RKO (cell line): ENCODE data around the gene BEX3.
"Not testable (repeated sequence)": the region's sequence is repeated elsewhere in the genome, so short reads cannot be mapped to it uniquely, and the experiment has no call there.

Source experiments
- DNase-seq: peaks from one replicate; pipeline ENCODE4 v3.0.0-alpha.2; 2016; ENCODE audit warnings: low spot score

BEX3 gene

DNA sequence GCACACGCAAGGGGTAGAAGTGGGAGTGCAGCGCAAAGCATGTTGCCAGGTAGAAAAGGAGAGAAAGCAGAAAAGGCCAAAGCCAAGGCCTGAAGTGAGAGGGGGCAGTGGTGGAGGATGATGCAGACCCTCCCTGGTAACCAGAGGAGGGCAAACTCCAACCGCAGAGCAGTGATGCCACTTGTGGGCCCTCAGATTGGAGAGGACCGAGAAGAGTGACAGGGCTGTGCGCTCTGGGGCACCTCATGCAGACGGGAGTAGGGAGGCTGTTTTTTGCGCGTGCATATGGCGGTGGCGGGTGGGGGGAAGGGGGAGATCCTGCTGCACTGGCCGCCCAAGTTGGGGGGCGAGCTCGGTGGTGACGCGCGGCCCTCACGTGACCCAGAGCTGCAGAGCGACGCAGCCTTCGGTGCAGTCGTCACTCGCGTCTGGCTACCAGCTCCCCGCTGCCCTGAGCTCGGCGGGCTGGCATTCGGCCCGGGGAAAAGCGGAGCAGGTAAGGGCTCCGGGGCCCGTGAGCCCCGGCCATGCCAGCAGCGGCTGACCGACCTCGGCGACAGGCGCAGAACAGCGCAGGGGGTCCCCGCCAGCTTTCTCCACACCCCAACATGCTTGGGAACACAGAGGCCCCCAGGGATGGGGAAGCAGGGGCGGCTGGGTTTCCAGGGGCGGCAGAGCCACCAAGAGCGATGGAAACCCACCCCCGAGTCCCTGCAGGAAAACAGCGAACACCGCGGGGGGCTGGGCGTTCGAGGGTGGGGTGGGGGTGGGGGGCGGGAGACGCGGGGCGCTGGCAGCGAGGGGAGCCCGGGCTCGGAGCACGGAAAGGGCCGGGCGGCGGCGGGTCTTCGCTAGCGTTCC, at the start of gene BEX3:
Gene BEX3, plus strand, starts transcription at position 421 of the 861 bp plus-strand sequence. CDS start 984 bp downstream, outside the sequence.
- peak; percentile 65 for DNase-seq

- DNase-seq = no peak
These were observed 46.3 kb upstream of the BEX3 start, which contains the start of gene TCEAL7 for GRCh38 chrX:103329991-103330390. TSS of gene TCEAL7 (plus strand) at chrX:103330239. CDS start at chrX:103331404, 1,165 bp downstream.

DNA sequence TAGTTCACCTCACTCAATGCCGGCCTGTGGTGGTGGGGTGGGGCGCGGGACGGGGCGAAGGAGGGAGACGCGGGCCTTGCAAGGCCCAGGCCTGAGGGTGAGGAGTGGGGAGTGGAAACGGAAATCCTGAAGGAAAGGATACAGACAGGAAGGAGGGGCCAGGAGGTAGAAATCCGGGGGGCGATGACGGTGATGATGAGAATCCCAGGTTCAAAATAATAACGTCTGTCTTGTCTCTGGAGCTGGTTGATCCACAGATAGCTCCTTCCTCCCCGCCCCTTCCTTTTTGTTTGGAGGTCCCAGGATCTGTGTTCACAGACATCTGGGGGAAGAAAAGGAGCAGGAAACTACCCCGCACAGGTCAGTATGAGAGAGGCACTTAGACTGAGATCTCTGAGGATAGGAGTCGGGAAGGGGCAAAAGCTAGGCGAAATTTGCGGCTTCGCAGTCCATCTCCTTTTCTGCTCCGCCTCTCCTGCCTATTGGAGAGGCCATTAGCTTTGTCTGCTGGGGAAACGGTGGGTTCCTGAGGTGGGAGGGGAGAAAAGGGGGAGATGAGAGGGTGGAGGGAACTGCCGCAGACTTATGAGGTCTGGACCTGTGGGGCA, 45.6 kb upstream of the BEX3 start:
- no peak for DNase-seq

DNA sequence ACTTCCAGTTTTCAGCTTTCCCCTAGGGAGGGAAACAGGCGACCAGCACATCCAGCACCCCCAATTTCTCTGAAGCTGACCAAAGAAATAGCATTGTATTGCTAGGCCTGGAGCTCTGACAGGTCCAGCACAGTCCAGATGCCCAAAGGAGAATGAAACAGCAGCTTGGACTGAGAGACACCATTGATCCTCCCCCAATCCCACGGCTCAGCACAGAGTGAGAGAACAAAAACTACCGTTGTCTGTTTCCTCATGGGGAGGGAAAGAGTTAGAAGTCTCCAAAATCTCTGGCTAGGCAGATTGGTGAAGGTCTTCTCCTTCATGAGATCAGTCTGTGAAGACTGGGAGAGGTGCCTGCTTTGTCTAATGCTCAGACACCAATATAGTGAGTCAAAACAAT, 37.7 kb upstream of the BEX3 start:
- DNase-seq = no peak

DNA sequence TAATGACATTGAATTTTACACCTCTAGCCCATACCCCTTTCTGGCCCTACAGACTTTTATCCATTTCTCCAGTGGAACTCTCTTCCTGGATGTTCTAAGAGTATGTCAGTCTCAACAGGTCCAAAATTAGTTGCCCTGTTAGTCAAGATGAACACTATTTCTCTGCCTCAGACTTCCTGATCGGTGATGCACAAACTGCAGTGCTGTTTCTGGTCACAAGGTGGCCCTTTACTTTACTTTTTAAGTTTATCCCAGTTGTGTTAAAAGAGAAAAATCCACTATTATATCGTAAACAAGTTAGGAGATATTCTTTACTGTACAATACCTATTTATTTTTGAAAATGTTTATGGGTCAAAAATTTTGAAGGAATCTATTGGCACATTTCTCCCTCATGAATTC, 33.2 kb upstream of the BEX3 start:
- peak; percentile 74 for DNase-seq

DNA sequence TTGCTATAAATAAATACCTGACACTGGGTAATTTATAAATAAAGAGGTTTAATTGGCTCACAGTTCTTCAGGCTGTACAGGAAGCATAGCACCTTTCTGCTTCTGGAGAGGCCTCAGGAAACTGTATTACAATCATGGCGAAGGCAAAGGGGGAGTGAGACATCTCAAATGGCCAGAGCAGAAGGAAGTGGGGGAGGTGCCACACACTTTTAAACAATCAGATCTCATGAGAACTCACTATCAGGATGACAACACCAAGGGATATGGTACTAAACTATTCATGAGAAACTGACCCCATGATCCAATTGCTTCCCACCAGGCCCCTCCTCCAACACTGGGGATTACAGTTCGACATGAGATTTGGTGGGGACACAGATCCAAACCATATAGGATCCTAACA, 31.7 kb upstream of the BEX3 start:
- DNase-seq = no peak

DNA sequence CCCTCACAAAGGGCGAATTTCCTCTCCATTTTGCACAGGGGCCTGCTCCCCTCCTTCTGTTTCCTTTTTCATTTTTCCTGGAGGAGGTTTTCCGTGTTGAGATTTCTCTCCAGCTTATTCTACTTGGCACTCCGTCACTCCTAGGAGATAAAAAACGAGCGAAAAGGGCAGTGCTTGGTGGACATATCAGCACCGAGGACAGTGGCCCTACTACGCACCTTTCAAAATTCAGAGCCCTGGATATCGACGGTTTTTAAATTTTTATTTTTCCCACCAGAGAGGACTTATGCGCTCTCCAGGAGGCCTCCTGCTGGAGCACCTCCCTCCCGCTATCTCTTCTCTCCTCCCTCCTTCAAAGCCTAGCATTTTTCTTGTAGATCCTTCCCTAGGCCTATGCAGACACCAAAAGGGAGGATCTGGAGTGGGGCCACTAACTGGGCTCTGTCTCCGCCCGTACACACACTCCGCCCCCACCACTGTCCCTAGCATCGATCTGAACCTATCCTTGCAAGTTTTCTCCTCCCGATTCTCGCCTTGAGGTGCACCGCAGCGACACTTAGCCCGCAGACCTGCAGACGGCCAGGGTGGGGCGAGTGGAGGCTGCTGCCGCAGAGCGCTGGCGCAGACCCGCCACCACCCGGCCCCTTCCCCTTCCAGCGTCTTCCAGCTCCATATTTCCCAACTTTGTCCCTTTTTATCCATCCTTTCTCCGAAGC, 28.5 kb upstream of the BEX3 start:
- DNase-seq = no peak

DNA sequence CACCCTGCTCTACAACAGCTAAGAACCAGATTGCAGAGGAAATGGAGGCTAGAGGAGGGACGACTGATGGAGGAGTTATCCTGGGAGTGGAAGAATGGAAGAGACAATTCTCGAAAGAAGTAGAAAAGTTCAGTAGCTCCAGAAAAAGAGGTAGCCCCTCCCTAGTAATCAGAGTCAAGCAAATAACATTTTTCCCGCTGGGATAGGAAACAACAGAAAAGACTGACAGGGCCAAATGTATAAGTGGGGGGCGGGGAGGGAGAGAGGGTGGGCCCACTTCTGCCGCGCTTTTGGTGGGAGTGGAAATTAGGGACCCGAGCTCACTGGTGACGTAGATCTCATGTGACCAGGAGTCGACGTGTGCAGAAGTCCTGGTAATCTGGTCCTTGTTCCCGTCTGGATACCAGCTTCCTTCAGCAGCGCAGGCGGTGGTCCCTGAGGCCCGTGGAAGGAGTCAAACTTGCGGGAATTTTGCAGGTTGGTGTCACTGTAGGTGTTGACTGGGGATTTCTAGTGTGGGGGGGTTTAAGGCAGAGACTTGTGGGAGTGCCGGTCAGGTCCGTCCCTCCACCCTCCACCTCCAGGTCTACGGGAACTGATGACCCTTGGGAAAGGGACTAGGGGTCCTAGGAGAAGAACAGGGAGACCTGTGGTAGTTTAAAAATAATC, 20.1 kb upstream of the BEX3 start, which contains the start of gene TCEAL9:
Gene TCEAL9, plus strand, starts transcription at position 377 of the 669 bp plus-strand sequence. CDS start 1,179 bp downstream, outside the sequence.
- peak; percentile 81 for DNase-seq

DNA sequence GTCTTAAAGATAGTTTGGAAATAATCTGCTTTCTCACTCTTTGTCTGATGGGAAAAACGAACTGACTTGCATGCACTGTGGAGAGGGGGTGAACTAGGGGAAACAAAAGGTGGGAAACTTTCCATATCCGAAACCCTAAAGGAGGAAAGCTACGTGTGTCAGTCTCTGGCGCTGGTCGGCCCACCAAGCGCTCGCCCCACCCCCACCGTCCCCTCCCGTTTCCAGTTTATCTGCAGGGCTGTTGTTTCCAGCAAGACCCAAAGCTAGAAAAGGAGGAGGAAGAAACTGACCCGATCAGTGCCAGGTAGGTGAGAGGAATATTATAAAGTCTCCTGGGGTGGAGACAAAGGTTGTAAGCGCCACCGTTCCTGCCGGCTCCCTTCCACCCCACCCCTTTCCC, 19.5 kb upstream of the BEX3 start:
- DNase-seq = peak; percentile 21

DNA sequence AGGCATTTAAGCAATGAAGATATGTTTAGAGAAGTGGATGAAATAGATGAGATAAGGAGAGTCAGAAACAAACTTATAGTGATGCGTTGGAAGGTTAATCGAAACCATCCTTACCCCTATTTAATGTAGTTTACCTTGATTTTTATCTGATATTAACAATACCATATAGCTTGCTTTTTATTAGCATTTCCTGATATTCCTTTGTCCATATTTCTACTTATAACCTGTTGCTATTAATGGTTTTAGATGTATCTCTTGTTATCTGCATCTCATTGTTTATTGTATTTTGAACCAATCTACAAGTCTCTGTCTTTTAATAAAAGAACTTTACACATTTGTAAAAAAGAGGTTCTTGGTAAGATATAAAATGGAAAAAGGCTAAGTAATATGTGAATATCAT, 18.5 kb upstream of the BEX3 start:
- no peak for DNase-seq

DNA sequence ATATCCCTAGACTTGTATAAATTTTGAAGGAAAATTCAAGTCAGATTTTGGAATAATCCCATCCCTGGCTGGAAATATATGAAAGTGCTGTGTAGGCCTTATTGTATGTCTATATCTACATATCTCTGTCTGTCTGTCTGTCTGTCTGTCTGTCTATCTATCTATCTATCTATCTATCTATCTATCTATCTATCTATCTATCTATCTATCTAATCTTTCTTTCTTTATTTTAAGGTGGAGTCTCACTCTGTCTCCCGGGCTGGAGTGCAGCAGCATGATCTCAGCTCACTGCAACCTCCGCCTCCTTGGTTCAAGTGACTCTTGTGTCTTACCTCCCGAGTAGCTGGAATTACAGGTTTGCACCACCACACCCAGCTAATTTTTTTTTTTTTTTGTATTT, 16.7 kb upstream of the BEX3 start:
- DNase-seq = not testable (repeated sequence)

- no peak for DNase-seq
These were observed 16.2 kb upstream of the BEX3 start for GRCh38 chrX:103360092-103360491.

- no peak for DNase-seq
These were observed 15.4 kb upstream of the BEX3 start for GRCh38 chrX:103360916-103361315.

DNA sequence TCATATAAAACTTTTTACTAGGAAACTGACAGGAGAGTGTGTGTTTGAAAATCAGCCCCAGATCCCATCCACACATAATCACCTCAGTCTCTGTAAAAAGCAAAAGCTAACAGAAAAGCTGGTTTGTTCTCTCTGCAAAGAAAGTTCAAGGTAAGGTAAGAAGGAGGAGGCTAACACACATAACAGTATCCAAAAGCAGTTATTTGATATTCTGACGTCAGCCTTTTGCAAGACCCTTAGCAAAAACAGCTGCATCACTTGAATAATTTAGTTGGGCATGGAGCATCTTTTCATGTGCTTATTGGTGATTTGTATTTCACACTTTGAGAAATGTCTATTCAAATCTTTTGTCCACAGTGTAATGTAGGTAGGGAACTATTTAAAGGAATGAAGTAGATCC, 14.5 kb upstream of the BEX3 start:
- DNase-seq = no peak

GRCh38 chrX:103362474-103362873, 13.9 kb upstream of the BEX3 start:
- no peak for DNase-seq

- no peak for DNase-seq
These were observed 13.3 kb upstream of the BEX3 start for GRCh38 chrX:103363046-103363445.

DNA sequence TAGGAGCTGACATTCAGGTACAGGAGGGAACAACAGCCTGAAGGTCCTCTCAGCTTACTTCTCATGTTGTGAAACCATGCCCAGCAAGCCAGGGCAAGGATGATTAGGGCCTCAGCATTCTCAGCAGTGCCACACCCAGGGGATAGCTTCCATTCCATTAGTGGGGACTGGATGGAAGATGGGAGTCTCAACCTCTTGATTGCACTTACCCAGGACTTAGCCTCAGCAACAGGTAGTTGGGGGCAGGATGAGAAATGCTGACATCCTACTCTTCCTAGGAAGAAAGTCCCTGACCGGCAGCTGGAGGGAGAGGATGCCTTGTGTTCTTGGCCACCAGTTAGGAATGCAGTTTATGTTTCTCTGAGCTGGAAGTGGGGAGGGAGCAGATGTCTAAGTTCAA, 8.8 kb upstream of the BEX3 start:
- no peak for DNase-seq

GRCh38 chrX:103369479-103369878, 6.9 kb upstream of the BEX3 start:
- DNase-seq = no peak

- DNase-seq = no peak
These were observed 3.5 kb upstream of the BEX3 start for GRCh38 chrX:103372886-103373285.

DNA sequence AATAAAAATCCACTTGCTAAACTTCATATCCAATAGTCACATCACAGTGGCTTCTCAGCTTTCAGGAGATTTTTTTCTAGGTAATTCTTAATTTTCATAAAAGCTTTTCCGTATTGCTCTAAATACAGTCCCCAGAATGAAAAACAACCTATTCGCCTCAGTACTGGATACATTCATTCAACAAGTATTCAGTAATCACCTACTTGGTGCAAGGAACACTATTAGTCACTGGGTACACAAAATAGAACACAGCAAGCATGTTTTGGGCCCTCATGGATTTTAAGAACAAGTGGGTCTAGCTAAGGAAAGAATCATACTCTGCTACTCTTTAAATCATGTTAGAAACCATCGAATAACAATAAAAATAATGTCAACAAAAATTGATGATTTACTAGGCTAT, 2.8 kb upstream of the BEX3 start:
- DNase-seq = no peak

- no peak for DNase-seq
These were observed 614 bp downstream of the BEX3 start for GRCh38 chrX:103376979-103377324.

DNA sequence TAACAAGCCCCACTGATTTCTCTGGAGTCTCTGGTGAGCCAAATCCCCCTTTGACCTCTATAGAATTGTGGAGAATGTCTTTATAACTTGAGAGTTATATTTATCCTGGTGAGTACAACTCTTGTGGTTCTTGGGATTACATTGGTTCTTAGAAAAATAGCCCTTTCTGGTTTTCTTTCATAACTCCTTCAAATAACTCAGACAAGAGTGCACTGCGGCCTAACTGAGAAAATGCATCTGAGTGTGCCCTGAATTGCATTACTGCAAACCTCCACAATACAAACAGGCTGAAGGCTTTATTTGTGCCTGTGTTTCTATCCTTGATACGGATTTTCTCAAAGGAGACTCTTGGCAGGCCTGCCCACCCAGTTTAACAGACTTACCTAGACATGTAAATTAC, 2.7 kb downstream of the BEX3 start:
- DNase-seq = peak; percentile 16
